Measurements from ENCODE around the gene HRH2.
"Not testable (repeated sequence)": the region's sequence is repeated elsewhere in the genome, so short reads cannot be mapped to it uniquely, and the experiment has no call there.

The HRH2 gene

DNA sequence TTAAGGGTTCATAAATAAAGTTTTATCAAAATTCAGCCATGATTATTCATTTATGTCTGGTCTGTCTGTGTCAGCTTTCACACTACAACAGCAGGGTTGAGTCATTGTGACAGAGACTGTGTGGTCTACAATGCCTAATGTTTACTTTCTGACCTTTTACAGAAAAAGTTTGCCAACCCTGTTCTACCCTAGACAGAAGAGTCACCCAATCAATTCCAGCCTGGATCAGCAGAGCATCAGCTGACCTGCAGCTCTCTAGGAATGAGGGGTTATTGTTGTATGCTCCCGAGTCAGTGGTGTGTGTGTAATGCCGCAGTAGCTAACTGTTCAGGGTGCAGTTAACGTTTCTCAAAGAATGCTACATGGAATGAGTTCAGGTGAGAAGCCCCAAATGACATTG is 87.3 kb downstream of the HRH2 start:
- no peak for DNase-seq

DNA sequence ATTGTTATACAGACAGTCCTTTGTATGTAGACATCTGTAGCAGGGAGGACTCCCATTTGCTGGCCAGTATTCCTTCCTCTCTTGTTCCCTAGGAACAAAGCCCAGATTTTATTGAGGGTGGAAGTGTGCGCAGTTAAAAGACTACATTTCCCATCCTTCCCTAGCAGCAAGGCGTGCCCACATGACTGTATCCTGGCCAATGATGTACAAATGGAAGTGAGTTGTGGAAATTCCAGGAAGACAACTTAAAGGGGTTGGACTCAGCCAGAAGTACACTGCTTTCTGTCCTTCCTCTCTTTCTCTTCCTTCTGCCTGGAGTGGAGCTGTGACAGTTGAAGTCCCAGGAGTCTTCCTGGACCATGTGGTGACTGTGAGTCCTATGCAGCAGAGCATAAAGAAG is 89.0 kb downstream of the HRH2 start:
- DNase-seq = no peak

DNA sequence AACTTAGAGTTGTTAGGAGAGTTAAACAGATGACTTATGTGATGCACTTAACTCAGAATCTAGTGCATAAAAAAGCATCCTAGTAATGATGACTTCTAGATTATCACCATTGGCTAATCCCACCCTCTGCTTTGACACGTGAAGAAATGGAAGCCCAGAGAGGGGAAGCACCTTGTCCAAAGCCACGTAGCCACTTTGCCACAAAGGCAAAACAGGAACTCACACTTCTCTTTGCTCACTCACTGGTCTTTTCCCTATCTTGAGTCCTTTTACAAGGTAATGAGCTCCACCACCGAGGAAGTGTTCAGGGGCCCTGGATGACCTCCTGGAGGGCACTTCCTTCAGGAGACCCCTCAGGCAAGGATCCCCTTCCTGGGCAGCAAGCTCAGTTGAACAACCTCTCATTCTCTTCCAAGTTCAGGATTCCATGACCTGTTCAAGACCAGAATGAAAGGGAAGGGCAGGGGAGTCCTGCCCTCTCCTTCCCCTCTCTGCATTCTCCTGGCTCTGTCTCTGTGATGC is 89.7 kb downstream of the HRH2 start:
- DNase-seq = no peak

DNA sequence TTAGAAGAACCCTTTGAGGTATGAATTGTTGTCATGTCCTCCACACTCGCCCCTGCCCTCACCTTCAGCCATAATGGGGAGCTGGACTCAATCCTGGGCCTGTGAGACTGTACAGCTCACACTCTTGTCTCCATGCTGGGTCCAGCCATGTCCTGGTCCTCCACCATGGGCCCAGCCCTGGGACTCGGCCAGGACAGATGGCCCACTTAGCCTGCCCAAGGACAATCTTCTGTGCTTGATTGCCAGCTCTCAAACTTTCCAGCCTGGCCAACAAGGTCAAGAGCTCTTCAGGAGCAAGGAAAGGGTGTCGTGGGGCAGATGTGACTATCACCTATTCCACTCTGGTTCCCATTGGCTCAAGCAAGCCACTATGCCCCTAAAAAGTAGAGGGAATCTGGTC is 90.8 kb downstream of the HRH2 start:
- no peak for DNase-seq

DNA sequence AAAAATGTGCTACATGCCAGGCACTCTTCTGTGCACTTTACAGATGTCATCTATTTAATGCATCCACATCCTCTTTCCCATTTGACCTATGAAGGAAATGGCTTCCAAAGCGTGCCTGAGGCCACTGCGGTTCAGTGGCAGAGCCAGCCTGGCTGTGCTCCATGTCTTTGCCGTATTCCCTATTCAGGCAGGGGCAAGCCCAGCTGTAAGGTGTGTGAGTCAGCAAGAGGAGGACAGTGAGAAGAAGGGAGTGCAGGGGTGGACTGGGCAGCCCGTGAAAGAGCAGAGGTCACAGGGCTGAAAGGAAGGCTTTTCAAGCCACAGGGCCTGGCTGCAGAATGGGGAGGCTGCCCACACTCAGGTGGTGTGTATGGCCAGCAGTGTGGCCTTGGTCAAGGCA is 91.7 kb downstream of the HRH2 start:
- DNase-seq = no peak

DNA sequence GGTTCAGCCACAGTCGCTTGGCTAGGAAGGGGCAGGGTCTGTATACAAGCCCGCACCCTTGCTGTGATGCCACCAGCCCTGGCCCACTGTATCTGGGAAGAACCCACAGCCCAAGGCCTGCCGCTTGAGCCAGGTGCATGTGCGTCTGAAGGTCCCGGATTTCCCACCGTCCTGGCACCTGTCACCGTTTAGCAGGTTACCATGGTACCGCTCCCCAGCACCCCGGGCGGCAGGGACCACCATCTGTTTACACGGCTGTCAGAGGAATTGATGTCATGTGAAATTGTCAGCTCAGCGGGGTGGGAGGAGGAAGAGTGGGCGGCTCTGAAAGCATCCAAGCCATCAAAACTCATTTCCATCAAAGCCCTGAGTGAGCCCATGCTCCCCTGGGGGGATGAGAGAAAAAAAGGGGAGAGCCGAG is 92.7 kb downstream of the HRH2 start:
- DNase-seq = no peak

DNA sequence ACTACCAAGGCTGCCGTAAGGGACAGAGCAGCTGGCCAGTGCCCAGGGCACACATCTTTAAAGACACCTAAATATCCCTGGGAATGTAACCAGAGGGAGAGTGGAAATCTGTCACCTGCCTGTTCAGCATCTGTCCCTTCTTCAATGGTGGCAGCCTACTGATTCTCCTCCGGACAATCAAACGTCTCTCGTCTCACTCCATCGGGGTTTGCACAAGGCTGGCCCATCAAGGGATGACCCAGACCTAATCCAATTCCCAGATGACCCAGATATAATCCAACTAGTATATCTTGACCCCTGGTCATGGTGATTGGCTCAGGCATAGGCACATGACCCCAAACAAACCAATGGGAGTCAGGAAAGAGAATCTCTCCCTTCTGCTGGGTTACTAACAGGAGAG is 93.5 kb downstream of the HRH2 start:
- no peak for DNase-seq

DNA sequence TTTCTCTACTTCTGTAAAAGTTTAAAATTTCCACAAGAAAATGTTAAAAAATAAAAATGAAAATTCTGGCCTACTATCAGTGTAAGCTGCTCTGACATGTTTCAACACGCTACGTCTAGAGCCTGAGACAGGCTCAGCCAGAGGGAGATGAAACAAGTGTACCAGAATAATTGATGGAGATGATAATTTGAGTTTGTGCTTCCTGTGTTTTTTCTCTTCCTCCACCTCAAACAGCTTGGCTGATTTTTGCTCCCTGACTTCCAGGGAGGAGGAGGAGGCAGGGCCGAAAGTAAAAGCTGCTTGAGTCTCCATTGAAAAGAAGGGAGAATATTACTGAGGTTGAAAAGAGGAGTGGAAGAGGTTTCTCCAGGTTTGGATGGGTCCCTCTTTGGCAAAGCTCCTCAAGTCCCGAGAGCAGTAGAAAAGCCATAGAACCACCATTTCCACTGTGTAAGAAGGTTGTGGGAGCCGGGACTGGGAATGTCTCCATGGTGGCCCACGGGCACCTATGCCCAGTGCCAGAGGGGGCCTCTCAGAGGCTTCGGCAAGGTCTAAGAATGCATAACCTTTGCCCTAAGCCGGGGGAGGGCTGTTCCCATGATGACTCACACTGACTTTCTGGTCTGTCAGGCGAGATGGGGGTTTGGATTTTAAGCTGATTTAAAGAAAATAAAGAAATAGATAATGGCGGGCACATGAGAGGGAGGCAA is 95.1 kb downstream of the HRH2 start:
- no peak for DNase-seq

DNA sequence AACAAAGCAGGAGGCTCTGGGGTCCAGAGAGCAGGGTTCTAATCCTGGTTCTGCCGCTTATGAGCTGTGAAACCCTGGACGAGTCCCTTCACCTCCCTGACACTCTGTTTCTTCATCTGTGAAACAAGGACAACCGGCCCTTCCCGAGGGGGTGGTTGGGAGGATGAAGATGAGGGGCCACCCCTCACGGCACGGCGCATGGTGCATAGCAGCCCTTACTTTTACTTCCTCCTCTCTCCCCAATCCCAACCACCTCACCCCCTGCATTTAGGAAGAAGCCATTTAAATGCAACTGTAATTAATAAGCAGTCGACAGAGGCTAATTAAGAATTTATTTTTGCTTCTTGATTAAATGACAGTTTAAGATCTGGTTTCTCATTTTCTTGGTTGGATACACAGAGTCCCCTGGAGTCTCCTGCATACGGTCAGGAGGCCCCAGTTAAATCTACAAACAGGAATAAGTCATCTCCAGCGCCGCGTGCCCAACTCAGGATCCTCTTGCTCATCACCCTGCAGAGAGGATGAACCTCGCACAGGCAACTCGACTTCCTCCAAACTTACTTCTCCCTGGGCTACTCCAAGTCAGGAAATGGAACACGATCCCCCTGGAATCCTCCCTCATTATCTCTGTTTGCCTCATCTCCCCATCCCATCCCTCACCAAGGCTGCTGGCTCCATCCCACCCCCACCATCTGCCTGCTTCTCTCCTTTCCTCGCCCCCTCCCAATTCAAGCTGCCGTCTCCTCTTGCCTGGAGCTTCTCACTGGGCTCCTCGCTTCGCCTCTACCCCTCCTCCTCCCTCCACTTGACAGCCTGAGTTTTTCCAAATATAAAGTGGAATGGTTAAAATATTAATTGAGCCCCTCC is 95.9 kb downstream of the HRH2 start:
- DNase-seq = no peak

DNA sequence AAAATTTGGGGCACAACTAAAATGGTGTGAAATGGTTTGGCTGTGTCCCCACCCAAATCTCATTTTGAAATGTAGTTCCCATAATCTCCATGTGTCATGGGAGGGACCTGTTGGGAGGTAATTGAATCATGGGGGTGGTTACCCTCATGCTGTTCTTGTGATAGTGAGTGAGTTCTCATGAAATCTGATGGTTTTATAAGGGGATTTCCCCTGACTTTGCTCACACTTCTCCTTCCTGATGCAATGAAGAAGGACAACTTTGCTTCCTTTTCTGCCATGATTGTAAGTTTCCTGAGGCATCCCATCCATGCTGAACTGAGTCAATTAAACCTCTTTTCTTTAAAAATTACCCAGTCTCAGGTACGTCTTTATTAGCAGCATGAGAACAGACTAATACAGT is 102.1 kb downstream of the HRH2 start:
- not testable (repeated sequence) for DNase-seq
